ENCODE results near the gene CD164L2. TPM values are rescaled to one million over a fixed set of nuclear protein-coding genes. Genes with fewer than 3 reads are reported as not detected.

The CD164L2 gene
- total and polyA plus RNA-seq, 2 experiments from 2014 or later = 2.0 to 2.8 TPM

DNA sequence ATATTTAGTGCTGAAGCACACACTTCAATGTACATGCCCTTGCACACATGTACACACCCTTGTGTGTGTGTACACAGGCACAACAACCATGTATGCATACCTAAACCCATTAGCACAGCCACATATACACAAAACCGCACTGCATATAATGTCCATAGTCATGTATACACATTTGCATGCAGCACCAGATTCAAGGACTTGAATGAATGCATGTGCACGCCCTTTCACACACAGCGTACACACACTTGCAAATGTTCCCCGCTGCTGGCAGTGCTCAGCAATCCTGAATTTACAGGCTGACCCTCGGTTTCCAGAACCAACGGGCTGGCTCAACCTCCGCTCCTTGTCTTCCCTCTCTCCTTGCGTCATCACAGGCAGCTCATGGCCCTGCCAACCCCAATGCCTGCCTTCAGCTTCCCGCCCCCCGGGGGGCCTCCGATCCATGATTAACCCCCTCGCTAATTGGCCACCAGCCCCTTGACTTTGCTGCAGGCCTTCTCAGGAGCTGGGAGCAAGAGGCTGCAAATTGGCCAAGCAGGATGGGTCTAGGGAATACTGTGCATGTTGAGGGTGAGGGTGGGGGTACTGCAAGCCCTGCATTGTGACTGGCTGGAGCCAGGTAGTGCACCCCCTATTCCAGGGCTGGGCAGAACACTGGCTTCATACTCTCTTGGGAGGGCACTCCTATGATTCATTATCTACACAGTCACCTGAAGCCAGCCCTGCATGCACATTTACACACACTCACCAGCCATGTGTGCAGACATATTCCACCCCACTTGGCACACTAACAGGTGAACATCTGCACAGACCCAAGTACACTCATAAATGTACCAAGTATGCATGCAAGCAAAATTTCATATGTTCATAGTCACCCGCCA lies 17.2 kb upstream of the CD164L2 start:
- no peak for ATAC-seq
- H3K27ac ChIP-seq (ENCODE audit: low read depth) = no peak overlapping the region
- H3F3A ChIP-seq (replicated peaks; ENCODE audit: low read depth) = peaks cover 22% of the 10 kb centered on the region

More for the DNA sequence above, 17.2 kb upstream of the CD164L2 start:
- Mint-ChIP-seq H3K36me3 (ENCODE audit: low read depth) (peaks cover 4% of the 10 kb centered on the region; the same call in 1 of the 3 replicates), H3K27ac (no peak overlapping the region), H3K4me1 (peaks cover 63% of the 10 kb centered on the region), H3K9me3 (no peaks in the 10 kb centered on the region), H3K4me3 (no peak overlapping the region), H3K27me3 (ENCODE audit: insufficient read depth, low read depth, poor library complexity) (peaks cover 20% of the 10 kb centered on the region)
- H3K4me3 ChIP-seq = no peak overlapping the region
- H4K20me1 ChIP-seq (replicated peaks; ENCODE audit: insufficient read depth) = no peaks in the 10 kb centered on the region
- H3K9me2 ChIP-seq (ENCODE audit: insufficient read depth) = no peaks in the 10 kb centered on the region
- no peaks in the 10 kb centered on the region for H3K27me3 ChIP-seq (ENCODE audit: insufficient read depth)
- peaks cover 43% of the 10 kb centered on the region for H3K4me1 ChIP-seq (ENCODE audit: insufficient read depth)
- no peaks in the 10 kb centered on the region for H3K79me2 ChIP-seq (replicated peaks; ENCODE audit: insufficient read depth)
- peak; percentile 43 for DNase-seq (ENCODE audit: low spot score)
- TF ChIP-seq, protein P1, sequence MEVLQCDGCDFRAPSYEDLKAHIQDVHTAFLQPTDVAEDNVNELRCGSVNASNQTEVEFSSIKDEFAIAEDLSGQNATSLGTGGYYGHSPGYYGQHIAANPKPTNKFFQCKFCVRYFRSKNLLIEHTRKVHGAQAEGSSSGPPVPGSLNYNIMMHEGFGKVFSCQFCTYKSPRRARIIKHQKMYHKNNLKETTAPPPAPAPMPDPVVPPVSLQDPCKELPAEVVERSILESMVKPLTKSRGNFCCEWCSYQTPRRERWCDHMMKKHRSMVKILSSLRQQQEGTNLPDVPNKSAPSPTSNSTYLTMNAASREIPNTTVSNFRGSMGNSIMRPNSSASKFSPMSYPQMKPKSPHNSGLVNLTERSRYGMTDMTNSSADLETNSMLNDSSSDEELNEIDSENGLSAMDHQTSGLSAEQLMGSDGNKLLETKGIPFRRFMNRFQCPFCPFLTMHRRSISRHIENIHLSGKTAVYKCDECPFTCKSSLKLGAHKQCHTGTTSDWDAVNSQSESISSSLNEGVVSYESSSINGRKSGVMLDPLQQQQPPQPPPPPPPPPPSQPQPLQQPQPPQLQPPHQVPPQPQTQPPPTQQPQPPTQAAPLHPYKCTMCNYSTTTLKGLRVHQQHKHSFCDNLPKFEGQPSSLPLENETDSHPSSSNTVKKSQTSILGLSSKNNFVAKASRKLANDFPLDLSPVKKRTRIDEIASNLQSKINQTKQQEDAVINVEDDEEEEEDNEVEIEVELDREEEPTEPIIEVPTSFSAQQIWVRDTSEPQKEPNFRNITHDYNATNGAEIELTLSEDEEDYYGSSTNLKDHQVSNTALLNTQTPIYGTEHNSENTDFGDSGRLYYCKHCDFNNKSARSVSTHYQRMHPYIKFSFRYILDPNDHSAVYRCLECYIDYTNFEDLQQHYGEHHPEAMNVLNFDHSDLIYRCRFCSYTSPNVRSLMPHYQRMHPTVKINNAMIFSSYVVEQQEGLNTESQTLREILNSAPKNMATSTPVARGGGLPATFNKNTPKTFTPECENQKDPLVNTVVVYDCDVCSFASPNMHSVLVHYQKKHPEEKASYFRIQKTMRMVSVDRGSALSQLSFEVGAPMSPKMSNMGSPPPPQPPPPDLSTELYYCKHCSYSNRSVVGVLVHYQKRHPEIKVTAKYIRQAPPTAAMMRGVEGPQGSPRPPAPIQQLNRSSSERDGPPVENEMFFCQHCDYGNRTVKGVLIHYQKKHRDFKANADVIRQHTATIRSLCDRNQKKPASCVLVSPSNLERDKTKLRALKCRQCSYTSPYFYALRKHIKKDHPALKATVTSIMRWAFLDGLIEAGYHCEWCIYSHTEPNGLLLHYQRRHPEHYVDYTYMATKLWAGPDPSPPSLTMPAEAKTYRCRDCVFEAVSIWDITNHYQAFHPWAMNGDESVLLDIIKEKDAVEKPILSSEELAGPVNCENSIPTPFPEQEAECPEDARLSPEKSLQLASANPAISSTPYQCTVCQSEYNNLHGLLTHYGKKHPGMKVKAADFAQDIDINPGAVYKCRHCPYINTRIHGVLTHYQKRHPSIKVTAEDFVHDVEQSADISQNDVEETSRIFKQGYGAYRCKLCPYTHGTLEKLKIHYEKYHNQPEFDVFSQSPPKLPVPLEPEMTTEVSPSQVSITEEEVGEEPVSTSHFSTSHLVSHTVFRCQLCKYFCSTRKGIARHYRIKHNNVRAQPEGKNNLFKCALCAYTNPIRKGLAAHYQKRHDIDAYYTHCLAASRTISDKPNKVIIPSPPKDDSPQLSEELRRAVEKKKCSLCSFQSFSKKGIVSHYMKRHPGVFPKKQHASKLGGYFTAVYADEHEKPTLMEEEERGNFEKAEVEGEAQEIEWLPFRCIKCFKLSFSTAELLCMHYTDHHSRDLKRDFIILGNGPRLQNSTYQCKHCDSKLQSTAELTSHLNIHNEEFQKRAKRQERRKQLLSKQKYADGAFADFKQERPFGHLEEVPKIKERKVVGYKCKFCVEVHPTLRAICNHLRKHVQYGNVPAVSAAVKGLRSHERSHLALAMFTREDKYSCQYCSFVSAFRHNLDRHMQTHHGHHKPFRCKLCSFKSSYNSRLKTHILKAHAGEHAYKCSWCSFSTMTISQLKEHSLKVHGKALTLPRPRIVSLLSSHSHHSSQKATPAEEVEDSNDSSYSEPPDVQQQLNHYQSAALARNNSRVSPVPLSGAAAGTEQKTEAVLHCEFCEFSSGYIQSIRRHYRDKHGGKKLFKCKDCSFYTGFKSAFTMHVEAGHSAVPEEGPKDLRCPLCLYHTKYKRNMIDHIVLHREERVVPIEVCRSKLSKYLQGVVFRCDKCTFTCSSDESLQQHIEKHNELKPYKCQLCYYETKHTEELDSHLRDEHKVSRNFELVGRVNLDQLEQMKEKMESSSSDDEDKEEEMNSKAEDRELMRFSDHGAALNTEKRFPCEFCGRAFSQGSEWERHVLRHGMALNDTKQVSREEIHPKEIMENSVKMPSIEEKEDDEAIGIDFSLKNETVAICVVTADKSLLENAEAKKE (CRISPR knock-in tag; IDR thresholded peaks at IDR 0.05) = no peak
- TF ChIP-seq, protein P2, sequence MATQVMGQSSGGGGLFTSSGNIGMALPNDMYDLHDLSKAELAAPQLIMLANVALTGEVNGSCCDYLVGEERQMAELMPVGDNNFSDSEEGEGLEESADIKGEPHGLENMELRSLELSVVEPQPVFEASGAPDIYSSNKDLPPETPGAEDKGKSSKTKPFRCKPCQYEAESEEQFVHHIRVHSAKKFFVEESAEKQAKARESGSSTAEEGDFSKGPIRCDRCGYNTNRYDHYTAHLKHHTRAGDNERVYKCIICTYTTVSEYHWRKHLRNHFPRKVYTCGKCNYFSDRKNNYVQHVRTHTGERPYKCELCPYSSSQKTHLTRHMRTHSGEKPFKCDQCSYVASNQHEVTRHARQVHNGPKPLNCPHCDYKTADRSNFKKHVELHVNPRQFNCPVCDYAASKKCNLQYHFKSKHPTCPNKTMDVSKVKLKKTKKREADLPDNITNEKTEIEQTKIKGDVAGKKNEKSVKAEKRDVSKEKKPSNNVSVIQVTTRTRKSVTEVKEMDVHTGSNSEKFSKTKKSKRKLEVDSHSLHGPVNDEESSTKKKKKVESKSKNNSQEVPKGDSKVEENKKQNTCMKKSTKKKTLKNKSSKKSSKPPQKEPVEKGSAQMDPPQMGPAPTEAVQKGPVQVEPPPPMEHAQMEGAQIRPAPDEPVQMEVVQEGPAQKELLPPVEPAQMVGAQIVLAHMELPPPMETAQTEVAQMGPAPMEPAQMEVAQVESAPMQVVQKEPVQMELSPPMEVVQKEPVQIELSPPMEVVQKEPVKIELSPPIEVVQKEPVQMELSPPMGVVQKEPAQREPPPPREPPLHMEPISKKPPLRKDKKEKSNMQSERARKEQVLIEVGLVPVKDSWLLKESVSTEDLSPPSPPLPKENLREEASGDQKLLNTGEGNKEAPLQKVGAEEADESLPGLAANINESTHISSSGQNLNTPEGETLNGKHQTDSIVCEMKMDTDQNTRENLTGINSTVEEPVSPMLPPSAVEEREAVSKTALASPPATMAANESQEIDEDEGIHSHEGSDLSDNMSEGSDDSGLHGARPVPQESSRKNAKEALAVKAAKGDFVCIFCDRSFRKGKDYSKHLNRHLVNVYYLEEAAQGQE (IDR thresholded peaks at IDR 0.05; ENCODE audit: unreplicated experiment) = no peak
- TF ChIP-seq ZNF331 (CRISPR knock-in tag; IDR thresholded peaks at IDR 0.05; ENCODE audit: low read depth) = no peak
- TF ChIP-seq, protein P3, sequence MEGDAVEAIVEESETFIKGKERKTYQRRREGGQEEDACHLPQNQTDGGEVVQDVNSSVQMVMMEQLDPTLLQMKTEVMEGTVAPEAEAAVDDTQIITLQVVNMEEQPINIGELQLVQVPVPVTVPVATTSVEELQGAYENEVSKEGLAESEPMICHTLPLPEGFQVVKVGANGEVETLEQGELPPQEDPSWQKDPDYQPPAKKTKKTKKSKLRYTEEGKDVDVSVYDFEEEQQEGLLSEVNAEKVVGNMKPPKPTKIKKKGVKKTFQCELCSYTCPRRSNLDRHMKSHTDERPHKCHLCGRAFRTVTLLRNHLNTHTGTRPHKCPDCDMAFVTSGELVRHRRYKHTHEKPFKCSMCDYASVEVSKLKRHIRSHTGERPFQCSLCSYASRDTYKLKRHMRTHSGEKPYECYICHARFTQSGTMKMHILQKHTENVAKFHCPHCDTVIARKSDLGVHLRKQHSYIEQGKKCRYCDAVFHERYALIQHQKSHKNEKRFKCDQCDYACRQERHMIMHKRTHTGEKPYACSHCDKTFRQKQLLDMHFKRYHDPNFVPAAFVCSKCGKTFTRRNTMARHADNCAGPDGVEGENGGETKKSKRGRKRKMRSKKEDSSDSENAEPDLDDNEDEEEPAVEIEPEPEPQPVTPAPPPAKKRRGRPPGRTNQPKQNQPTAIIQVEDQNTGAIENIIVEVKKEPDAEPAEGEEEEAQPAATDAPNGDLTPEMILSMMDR (conservative IDR thresholded peaks at IDR 0.05; ENCODE audit: low read depth in 2 of 2) = no peak
- TF ChIP-seq CREB1 (CRISPR knock-in tag; IDR thresholded peaks at IDR 0.05; ENCODE audit: low read depth) = no peak
- TF ChIP-seq NANOG (IDR thresholded peaks at IDR 0.05; ENCODE audit: borderline replicate concordance) = no peak
- no peak for TF ChIP-seq ZNF114 (CRISPR knock-in tag; IDR thresholded peaks at IDR 0.05)
- no peak for TF ChIP-seq EZH2phosphoT487 (IDR thresholded peaks at IDR 0.05; ENCODE audit: unreplicated experiment)
- TF ChIP-seq JUNB (IDR thresholded peaks at IDR 0.05; ENCODE audit: unreplicated experiment) = no peak
- no peak for TF ChIP-seq EZH2 (IDR thresholded peaks at IDR 0.05; ENCODE audit: low read depth, unreplicated experiment)
- TF ChIP-seq POLR2AphosphoS5 (IDR thresholded peaks at IDR 0.05; ENCODE audit: low read depth) = no peak
- H3K4me2 ChIP-seq = no peak overlapping the region
- H3K36me3 ChIP-seq (ENCODE audit: insufficient read depth) = no peaks in the 10 kb centered on the region
- H2AFZ ChIP-seq = no peak overlapping the region

All from GM23338 (cell line).